ENCODE results near the gene LINGO3. TPM values are rescaled to one million over a fixed set of nuclear protein-coding genes. Genes with fewer than 3 reads are reported as not detected.

LINGO3 gene
- total and polyA plus RNA-seq, 2 of the 8 experiments (the other 6 are each of a cell fraction or from before 2014, with no cell fraction given), result 0.59 TPM; not detected in 1

DNA sequence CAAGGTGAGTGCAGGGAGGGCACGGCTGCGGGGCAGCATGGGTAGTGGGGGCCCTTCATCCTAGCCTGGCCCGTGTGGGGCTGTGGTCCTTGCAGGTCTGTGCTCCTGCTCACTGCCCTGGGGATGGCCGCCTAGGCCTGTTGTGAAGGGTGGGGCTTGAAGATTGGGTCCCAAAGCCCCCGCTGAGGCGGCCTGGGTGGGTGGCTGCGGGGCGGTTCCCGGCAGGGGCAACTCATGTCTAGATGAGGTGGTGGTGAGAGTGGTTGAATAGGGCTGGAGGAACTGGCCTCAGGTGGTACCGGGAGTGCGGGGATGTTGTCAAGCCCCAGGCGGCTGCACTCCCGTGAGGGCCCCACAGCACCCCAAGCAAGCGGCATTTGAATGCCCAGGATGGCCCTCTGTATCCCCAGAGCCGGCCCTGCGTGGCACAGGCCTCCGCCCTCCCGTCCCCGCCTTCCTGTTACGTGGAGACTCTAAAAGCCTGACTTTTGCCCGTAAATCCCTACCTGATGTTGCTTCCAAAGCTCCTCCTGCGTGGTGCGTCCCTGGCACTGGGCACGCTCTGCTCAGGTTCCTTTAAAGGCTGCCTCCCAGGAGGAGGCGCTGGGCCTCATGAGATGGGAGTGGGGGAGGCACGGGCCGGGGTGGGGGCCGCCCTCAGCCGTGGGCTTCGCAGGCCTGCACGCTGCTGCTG is 35.5 kb upstream of the LINGO3 start (continued):
- TF ChIP-seq, protein P1, sequence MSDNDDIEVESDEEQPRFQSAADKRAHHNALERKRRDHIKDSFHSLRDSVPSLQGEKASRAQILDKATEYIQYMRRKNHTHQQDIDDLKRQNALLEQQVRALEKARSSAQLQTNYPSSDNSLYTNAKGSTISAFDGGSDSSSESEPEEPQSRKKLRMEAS (IDR thresholded peaks at IDR 0.05), result no peak
- TF ChIP-seq BACH1 (IDR thresholded peaks at IDR 0.05; ENCODE audit: low read length) (no peak), POU5F1 (IDR thresholded peaks at IDR 0.05; ENCODE audit: low read depth, low read length) (no peak)
